ENCODE data around the gene DSP.
A peak's percentile ranks its signal among the peaks of the same experiment; 100 is the strongest.

Gene DSP

DNA sequence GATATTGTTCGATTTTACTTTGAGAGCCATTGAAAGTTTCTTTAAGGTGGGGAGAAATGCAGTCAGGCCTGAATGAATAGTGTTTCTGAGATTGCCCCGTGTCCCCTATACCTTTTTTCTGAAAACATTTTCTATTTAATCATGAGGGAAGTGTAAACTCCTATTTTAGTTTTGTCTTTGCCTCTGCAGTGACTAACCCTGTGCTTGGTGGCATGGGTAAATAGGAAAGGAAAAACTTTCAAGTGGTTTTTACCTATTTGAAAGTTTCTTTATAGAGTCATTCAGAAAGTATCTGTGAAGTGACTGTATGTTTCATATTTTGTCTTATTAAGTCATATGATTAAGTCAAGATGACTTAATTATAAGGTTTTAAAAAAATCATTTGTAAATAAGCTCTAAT is 63.0 kb downstream of the DSP start:
- no peak for DNase-seq

DNA sequence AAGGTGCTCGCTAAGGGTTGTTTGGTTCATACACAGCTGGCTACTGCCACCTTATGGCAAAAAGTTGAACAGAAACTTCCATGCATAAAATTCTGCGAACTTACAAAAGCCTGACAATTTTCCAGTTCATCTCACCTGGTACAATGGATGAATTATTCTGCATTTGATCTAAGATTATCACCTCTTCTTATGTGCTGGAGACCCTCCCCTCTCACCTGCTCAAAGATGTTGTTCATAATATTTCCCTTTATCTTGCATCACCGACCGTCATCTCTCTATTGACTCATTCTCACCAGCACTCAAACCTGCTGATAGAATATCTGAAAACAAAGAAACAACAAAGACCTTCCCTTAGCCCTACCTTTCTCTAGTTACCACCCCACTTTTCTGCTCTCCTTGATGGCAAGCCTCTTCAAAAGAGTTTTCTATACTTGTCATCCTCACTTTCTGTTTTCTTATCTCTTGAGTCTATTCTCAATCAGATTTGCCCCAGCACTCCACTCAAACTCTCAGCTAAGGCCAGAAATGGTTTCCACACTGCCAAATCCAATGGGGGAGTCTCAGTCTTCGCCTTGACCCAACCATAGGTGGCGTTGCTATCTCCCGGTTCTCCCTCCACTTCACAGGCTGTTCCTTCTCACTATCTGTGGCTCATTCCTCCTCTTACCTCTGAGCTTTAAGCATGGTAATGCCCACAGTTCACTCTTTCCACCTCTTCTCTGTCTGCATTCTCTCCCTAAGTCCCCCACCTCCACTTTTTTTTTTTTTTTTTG is 74.3 kb downstream of the DSP start:
- DNase-seq = peak in 1 of 5 experiments; percentile 42

DNA sequence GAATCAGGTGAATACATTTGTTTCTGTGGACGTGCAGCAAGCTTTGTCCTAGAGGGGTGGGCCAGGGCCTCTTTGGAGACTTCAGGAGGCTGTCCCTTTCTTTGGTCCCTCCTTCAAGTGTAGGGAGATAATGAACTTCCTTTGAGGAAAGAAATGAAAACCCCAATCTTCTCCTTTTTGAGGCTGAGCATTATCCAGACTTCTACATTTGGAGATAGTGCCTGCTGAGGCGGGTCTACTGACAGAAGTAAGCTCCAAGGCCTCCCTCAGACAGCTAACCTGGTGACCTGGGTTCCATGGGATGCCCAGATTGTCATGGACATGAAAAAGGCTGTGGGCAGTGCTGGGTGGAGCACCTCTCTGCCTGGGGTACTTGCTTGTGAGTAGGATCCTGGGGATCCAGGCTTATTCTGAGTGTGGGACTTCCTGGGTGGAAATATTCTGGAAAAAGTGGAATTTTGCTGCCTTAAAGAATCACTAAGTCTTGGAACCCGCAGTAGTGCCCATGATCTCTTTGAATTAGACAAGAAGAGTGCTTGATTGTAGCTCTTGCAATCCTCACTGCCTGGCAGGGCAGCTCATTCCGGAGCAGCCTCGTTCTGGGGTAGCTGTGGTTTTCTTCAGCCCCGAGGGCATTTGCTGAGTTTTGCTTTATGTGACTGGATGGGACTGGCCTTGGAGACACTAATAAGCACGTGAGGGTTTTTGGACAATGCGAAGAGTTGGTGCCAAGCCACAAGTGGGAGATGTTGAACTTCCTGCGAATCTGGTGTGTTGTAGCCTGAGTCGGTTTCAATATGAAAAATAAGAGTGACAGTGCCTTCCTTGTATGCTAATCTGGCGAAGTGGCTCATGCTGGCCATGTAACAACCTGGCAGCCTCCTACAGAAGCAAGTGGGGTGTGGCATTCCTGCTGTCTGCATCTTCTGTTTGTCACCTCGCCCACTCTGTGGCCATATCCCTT is 76.6 kb downstream of the DSP start:
- peak in 1 of 5 experiments; percentile 59 for DNase-seq

DNA sequence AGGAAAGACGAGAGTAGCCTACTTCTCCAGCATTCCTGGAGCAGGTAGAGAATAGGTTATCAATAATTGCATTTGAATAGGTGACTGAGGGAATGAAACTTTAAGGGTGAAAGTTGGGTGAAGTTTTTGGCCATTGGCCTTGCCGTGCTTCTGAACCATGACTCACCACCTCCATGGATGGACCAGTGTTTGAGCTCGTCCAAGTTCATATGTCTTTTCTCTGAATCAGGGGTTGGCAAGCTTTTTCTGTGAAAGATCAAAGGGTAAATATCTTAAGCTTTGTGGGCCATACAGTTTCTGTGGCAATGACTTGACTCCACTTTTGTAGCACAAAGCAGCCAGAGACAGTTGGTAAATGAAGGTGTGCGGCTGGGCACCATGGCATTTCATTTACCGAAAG is 80.3 kb downstream of the DSP start:
- DNase-seq = no peak

DNA sequence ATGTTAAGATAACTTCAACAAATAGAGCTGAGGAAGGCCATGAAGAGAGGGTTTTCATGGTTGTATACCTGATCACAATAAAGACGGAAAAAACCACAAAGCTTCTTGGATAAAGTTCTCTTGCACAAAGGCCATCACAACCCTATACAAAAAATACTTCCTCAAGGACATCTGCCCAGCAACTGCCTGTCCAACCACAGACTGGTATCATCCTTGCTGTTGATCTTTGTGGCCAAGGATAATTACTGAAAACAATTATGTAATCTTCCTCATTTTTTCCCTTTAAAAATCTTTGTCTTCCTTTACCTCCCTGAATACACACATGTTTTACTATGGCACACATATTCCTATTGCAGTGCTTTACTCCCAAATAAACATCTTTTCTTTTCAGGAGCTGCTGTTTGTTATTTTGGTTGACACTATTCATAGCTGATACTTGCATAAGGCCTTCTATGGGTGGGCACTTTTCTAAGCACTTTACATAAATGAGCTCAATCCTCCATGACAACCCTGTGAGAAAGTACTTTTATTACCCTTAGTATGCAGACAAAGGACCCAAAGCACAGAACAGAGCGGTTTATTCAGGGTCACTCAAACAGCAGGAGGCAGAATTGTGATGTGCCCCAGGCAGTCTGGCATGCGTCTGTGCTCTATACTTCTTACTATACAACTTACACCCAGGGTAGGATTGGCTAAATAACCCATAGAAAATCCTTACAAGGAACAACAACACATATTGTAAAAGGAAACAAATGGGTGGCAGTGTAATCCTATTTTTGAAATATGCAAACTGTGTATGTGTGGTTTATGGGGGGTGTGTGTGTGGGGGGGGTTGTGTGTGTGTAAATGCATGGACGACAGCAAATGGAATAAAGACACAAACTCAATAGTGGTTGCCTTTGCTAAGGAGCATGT is 83.6 kb downstream of the DSP start:
- no peak for DNase-seq

DNA sequence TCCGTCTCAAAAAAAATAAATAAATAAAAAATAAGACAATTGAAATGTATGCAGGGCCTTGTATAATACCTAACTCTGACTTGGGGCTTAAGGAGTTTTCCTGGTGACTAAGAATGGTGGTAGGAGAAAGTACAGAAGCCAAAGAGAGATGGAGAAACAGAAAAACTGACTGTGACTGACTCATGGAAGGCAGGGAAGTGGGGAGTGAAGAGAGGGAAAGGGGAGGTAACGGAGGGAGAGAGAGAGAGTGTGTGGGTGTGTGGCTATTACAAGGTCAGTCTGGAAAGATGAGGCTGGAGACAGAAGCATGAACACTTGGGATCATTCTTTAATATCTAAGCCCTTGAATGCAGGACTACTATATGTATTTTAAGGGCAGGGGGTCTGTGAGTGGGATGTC is 87.0 kb downstream of the DSP start:
- no peak for DNase-seq

DNA sequence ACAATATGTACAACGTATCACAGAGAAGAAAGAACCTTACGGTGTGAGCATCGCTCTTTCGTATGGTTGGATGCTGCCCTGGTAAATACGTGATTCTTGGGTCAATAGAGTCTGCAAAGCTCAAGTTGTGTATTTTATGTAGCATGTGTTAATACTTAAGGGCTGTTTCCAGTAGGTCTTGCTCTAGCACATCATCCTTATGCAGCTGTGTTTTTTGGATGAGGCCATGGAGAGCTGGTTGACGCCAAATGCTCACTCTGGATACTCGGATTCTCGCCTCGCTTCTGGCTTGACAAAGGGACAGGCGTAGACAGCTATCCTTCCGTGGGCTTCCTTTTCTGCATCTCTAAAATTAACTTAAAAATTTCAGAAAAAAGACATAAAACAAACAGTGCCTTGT is 87.4 kb downstream of the DSP start:
- no peak for DNase-seq

DNA sequence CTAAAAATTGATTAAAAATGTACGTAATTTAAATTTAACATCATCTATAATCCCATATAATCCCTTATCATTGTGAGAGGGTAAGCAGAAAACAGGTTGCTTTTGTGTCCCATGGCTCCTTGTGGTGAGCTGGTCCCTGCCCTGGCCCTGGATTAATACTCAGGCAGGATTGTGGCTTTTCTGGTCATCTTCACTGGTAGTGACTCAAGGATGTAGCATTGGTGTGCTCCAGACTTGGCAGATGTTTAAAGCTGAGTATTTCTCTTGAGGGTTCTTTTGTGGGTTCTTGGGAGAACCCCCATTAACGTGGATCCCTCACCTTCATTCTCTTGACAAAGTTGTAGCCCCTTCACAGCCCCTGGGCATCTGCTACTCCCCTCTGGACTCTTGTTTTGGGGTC is 87.8 kb downstream of the DSP start:
- no peak for DNase-seq

DNA sequence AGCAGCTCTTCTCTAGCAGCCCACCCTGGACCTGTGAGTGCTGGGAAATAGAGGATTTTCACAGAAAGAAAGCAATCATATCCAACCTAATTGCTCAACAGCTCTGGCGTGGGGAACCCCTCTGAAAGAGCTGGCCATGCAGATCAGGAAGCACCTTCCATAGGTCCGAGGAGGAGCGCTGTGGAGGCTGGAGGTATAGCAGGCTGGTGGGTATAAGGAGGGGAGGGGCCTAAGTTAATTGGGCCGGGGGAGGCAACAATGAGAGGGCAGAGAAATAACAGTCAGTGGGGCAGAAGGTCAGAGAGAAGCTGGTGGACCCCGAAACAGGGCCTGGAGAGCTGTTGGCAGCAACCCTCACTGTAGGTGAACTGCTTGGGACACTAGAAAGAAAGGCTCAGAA is 89.3 kb downstream of the DSP start:
- DNase-seq = no peak

DNA sequence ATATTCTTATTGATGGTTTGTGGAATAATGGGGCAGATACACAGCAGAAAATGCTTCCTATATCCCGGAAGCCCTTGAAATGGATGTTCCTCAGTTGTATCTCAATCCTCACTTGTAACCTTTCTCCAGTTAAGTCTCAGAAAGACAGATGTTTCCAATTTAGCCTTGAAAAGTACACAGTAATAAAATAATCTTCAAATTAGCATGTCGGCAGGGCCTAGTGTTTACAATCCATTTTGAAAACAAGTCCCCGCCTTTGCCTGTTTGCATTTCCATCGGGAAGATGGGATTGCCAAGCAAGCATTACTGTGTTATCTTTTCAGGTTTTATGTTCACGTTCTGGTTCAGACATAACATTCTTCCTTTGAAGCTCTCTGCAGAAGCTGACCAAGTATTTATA is 90.0 kb downstream of the DSP start:
- no peak for DNase-seq

DNA sequence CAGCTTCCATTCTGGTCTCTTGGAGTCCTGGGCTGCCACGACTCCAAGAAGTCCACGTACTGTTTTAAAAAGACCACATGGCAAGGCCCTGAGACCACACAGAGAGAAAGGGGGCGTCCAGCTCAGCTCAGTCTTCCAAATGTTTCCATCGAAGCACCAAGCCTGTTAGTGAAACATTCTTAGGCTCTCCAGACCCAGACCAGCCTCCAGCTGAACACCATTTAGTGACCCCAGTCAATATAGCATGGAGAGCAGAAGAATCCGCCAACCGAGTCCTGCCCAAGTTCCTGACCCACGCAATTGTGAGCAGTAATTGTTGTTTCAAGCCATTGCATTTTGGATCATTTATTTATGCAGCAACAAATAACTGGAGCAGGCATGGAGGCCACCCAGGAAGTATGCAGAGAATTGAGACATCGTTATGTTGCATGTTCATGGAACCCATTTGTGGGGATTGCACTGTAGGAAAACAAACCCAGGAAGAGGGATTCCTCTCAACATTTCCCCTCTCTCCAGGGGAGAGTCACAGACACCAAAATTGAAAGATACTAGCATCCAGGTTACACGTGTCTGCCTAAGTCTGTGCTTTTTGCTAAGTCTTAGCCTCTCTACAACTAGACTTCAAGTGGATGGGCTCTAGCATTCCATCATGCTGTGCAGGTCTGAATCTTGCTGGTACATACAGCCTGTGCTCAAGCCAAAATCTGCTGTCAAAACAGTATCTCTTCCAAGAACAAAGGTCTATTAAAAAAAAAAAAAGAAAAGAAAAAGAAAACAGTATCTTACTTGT is 91.2 kb downstream of the DSP start:
- no peak for DNase-seq

DNA sequence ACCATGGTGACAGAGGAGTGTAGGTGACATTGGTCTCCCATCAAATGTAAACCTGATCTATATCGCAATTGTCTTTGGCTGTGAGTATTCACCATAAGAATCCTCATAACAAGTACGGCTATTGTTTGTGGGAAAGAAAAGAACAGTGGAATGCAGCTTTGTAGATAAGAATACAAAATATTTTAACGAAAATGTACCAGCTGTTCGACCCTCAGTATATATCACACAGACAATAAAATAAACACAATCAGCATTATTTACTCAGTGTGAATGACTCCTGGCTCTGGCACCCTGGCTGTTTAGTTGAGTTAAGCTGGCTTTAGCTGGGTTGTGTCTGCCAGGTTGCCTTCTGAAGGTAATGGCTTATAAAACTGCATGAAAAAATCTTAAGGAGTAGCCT is 91.9 kb downstream of the DSP start:
- DNase-seq = no peak

DNA sequence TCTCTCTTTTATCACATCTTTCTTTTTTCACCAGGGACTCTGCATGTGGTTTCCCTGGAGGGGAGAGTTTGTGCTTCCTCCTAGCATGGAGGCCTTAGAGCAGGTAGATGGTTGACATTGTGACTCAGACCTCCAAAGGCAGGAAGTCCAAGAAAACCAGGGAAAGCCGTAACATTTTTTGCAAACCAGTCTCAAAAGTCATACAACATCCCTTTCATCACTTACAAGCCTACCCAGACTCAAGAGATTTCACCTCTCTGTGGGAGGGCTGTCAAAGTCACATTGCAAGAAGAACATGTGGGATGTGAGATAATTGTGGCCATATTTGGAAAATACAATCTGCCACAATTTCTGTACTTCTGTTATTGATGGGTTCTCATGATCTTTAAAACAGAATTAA is 94.7 kb downstream of the DSP start:
- no peak for DNase-seq
